Measurements from ENCODE around the gene ARID2. TPM values are rescaled to one million over a fixed set of nuclear protein-coding genes. Genes with fewer than 3 reads are reported as not detected.

Gene ARID2
- total RNA-seq, 1 donor from 2014 or later = 25.1 TPM

DNA sequence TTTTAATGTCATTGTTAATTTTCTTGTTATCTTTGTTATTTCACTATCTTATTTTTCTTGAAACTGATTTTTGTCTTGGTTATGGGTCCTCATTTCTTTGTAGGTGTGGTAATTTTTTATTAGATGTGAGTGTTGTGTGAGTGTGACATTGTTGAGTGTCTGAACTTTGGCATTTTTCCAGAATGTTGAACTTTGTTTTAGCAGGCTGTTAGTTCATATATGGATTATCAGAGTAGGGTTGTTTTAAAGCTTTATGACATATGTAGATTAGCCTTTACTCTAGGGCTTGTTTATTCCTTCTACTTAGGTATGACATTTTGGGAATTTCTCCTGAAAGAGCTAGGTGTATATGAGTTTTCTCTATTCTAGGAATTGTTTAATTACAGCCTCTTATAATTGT is 103.9 kb downstream of the ARID2 start:
- DNase-seq (ENCODE audit: low spot score) = no peak
- Mint-ChIP-seq H3K4me3 (ENCODE audit: unreplicated experiment) (no peak overlapping the region), H3K27ac (ENCODE audit: unreplicated experiment) (no peak overlapping the region), H3K27me3 (ENCODE audit: low read depth) (no peaks in the 10 kb centered on the region), H3K4me1 (ENCODE audit: low read depth) (no peaks in the 10 kb centered on the region), H3K36me3 (ENCODE audit: low read depth) (peaks cover 14% of the 10 kb centered on the region), H3K9me3 (ENCODE audit: low read depth) (peaks cover 12% of the 10 kb centered on the region)
- TF ChIP-seq, protein P1, sequence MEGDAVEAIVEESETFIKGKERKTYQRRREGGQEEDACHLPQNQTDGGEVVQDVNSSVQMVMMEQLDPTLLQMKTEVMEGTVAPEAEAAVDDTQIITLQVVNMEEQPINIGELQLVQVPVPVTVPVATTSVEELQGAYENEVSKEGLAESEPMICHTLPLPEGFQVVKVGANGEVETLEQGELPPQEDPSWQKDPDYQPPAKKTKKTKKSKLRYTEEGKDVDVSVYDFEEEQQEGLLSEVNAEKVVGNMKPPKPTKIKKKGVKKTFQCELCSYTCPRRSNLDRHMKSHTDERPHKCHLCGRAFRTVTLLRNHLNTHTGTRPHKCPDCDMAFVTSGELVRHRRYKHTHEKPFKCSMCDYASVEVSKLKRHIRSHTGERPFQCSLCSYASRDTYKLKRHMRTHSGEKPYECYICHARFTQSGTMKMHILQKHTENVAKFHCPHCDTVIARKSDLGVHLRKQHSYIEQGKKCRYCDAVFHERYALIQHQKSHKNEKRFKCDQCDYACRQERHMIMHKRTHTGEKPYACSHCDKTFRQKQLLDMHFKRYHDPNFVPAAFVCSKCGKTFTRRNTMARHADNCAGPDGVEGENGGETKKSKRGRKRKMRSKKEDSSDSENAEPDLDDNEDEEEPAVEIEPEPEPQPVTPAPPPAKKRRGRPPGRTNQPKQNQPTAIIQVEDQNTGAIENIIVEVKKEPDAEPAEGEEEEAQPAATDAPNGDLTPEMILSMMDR (IDR thresholded peaks at IDR 0.05) = no peak

DNA sequence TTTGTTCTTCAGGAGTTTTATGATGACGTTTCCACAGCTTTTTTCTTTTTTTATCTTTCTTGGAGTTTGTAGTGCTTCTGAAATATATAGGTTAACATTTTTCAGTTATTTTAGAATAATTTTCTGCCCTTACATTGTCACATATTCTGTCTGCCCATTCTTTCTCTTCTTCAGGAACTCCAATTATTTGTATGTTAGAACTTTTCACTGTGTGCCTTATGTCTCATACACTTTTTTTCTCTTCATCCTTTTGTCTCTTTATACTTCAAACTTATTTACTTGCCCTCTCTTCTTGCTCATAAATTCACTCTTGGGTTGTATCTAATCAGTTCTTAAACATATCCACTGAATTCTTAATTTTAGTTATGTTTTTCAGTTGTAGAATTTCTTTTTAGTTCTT is 105.3 kb downstream of the ARID2 start:
- DNase-seq (ENCODE audit: low spot score) = no peak
- H3K4me3 Mint-ChIP-seq (ENCODE audit: unreplicated experiment) = no peak overlapping the region
- H3K27ac Mint-ChIP-seq (ENCODE audit: unreplicated experiment) = no peak overlapping the region
- TF ChIP-seq, protein P1 (IDR thresholded peaks at IDR 0.05) = no peak
- no peaks in the 10 kb centered on the region for H3K4me1 Mint-ChIP-seq (ENCODE audit: low read depth)
- H3K9me3 Mint-ChIP-seq (ENCODE audit: low read depth) = peaks cover 12% of the 10 kb centered on the region
- peaks cover 18% of the 10 kb centered on the region for H3K36me3 Mint-ChIP-seq (ENCODE audit: low read depth)
- H3K27me3 Mint-ChIP-seq (ENCODE audit: low read depth) = no peaks in the 10 kb centered on the region

DNA sequence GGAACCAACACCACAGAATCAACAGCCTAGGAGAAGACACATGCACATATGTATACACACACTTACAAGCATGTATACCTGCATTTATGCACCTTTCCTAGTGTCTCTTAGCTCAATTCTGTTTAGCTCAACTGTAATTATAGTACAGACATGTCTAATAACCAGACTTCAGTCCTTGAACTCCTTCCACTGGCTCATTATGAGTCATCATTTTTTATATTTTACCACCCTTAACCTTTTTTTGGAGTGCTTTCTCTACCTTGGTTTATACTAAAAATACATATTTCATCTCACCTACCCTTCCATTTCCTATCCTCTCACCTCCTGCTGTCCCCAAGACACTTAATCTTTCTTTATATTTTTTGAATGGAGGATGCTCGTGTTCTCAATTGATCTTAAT is 110.4 kb downstream of the ARID2 start:
- Mint-ChIP-seq H3K4me1 (ENCODE audit: low read depth) (no peaks in the 10 kb centered on the region), H3K27me3 (ENCODE audit: low read depth) (no peaks in the 10 kb centered on the region), H3K36me3 (ENCODE audit: low read depth) (peaks cover 21% of the 10 kb centered on the region), H3K4me3 (ENCODE audit: unreplicated experiment) (no peak overlapping the region), H3K27ac (ENCODE audit: unreplicated experiment) (no peak overlapping the region), H3K9me3 (ENCODE audit: low read depth) (peaks cover 4% of the 10 kb centered on the region)
- TF ChIP-seq, protein P1 (IDR thresholded peaks at IDR 0.05) = no peak
- no peak for DNase-seq (ENCODE audit: low spot score)

DNA sequence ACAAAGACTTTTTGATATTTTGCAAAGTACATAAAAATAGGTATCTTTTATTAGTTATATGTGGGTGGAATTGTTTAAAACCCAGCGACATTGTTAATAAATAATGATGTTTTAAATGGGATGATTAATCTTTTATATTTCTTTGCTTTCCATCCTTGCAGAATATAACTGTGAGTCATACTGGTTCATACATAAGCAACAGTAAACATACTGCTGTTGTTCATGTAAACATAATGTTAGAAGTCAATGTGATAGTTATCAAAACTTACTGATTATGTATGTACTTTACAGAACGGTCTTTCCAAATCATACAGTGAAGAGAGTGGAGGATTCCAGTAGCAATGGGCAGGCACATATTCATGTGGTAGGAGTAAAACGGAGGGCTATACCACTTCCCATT is 119.8 kb downstream of the ARID2 start:
- Mint-ChIP-seq H3K9me3 (ENCODE audit: low read depth) (no peaks in the 10 kb centered on the region), H3K27ac (ENCODE audit: unreplicated experiment) (no peak overlapping the region), H3K27me3 (ENCODE audit: low read depth) (no peaks in the 10 kb centered on the region), H3K4me1 (ENCODE audit: low read depth) (no peaks in the 10 kb centered on the region), H3K36me3 (ENCODE audit: low read depth) (peaks cover 32% of the 10 kb centered on the region), H3K4me3 (ENCODE audit: unreplicated experiment) (no peak overlapping the region)
- TF ChIP-seq, protein P1 (IDR thresholded peaks at IDR 0.05) = no peak
- DNase-seq (ENCODE audit: low spot score) = no peak

DNA sequence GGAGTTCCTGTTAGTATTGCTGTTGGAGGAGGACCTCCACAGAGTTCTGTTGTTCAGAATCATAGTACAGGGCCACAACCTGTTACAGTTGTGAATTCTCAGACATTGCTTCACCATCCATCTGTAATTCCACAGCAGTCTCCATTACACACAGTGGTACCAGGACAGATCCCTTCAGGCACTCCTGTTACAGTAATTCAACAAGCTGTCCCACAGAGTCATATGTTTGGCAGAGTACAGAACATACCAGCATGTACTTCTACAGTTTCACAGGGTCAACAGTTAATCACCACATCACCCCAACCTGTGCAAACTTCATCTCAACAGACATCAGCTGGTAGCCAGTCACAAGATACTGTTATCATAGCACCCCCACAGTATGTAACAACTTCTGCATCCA is 120.8 kb downstream of the ARID2 start:
- peaks cover 33% of the 10 kb centered on the region for H3K36me3 Mint-ChIP-seq (ENCODE audit: low read depth)
- H3K9me3 Mint-ChIP-seq (ENCODE audit: low read depth) = no peaks in the 10 kb centered on the region
- H3K4me3 Mint-ChIP-seq (ENCODE audit: unreplicated experiment) = no peak overlapping the region
- TF ChIP-seq, protein P1 (IDR thresholded peaks at IDR 0.05) = no peak
- no peaks in the 10 kb centered on the region for H3K27me3 Mint-ChIP-seq (ENCODE audit: low read depth)
- no peak overlapping the region for H3K27ac Mint-ChIP-seq (ENCODE audit: unreplicated experiment)
- DNase-seq (ENCODE audit: low spot score) = no peak
- H3K4me1 Mint-ChIP-seq (ENCODE audit: low read depth) = no peaks in the 10 kb centered on the region

Measured in chondrocyte (in vitro differentiated cells).